ENCODE data around the gene VN1R5. TPM values are rescaled to one million over a fixed set of nuclear protein-coding genes. Genes with fewer than 3 reads are reported as not detected.

The VN1R5 gene
- total RNA-seq, 6 experiments from 2014 or later: not detected

GRCh38 chr1:247298701-247299100, 42.8 kb downstream of the VN1R5 start:
- TF ChIP-seq, protein P1, sequence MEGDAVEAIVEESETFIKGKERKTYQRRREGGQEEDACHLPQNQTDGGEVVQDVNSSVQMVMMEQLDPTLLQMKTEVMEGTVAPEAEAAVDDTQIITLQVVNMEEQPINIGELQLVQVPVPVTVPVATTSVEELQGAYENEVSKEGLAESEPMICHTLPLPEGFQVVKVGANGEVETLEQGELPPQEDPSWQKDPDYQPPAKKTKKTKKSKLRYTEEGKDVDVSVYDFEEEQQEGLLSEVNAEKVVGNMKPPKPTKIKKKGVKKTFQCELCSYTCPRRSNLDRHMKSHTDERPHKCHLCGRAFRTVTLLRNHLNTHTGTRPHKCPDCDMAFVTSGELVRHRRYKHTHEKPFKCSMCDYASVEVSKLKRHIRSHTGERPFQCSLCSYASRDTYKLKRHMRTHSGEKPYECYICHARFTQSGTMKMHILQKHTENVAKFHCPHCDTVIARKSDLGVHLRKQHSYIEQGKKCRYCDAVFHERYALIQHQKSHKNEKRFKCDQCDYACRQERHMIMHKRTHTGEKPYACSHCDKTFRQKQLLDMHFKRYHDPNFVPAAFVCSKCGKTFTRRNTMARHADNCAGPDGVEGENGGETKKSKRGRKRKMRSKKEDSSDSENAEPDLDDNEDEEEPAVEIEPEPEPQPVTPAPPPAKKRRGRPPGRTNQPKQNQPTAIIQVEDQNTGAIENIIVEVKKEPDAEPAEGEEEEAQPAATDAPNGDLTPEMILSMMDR (IDR thresholded peaks at IDR 0.05): no peak
- TF ChIP-seq POLR2A (IDR thresholded peaks at IDR 0.05): no peak
- no peaks in the 10 kb centered on the region for H3K9me3 ChIP-seq
- no peaks in the 10 kb centered on the region for H3K36me3 ChIP-seq
- 80% methylated on average over 3 of the region's 4 CpGs for WGBS (ENCODE audit: insufficient coverage, low coverage, low lambda C conversion rate, missing lambda C conversion rate)
- intact Hi-C loops (cut with DNase I): no loop called here
- no peak overlapping the region for H3K4me3 ChIP-seq
- no peak overlapping the region for H3K27ac ChIP-seq
- DNase-seq: no peak
- no peaks in the 10 kb centered on the region for H3K27me3 ChIP-seq
- no peak for ATAC-seq
- no peaks in the 10 kb centered on the region for H3K4me1 ChIP-seq

DNA sequence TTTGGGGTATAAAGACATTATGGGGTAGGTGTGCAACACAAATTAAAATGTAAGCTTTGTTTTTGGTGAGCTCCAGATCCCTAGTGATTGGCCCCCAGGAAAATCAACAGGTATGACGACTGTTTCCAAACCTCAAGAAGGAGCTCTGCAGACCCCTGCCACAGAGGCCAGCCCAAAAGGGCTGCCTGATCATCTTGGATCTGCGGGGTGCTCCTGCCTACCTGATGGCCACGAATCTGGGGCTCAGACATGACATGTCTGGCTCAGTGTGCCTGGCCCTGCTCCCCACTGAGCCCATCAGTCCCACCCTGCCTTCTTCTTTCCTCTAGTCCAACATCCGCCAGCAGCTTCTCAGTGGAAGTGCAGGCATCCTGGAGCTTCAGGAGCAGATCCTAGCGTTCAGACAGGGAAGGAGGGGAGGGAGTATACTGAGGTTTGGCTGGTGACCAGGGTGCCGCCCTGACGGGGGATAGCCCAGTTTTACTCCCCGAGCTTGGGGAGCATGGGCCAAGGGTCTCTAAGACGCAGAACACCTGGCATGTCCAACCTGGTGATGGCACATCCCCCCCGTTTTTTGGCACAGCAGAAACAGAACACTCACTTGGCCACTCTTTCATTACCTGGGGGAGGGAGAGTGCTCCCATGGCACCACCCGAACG, 44.0 kb downstream of the VN1R5 start:
- no peak for TF ChIP-seq POLR2A (IDR thresholded peaks at IDR 0.05)
- TF ChIP-seq, protein P1 (IDR thresholded peaks at IDR 0.05): no peak
- no peak overlapping the region for H3K27ac ChIP-seq
- no peaks in the 10 kb centered on the region for H3K27me3 ChIP-seq
- ATAC-seq (no peak), DNase-seq (no peak)
- no peaks in the 10 kb centered on the region for H3K4me1 ChIP-seq
- intact Hi-C loops (cut with DNase I): no loop called here
- no peak overlapping the region for H3K4me3 ChIP-seq
- 93% methylated on average over 3 of the region's 12 CpGs for WGBS (ENCODE audit: insufficient coverage, low coverage, low lambda C conversion rate, missing lambda C conversion rate)
- no peaks in the 10 kb centered on the region for H3K36me3 ChIP-seq
- H3K9me3 ChIP-seq: no peaks in the 10 kb centered on the region

DNA sequence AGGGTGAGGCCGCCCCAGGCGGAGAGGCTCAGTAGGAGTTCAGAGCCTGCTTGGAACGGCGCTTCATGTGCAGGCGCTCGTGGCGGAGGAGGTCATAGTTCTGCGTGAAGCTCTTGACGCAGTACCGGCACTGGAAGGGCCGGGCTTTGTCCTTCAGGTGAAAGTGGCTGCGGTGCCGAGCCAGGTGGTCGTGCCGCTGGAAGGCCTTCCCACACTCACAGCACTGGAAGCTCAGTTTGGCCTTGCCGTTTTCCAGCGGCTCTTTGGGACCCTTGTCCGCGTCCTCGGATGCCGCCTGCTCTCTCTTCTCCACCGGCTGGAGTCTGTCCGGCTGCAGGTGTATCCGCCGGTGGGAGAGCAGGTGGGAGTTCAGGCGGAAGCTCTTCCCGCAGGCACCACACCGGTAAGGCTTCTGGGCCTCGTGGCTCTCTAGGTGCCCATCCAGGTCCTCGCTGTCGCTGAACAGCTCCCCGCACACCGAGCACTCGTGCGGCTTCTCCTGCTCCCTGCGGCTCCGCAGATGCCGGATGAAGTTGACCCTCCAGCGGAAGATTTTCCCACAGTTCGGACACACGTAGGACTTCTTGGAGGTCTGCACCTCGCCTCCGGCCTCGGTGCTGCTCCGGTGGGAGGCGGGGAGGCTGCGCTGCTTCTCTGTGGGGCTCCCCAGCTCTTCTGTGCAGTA, 44.8 kb downstream of the VN1R5 start:
- peak in 1 of 3 donors; percentile 35 for DNase-seq
- Histone ChIP-seq H3K27ac (no peak overlapping the region), H3K27me3 (no peaks in the 10 kb centered on the region), H3K9me3 (no peaks in the 10 kb centered on the region), H3K36me3 (no peaks in the 10 kb centered on the region), H3K4me1 (no peaks in the 10 kb centered on the region), H3K4me3 (no peak overlapping the region)
- 100% methylated on average over 2 of the region's 47 CpGs for WGBS (ENCODE audit: insufficient coverage, low coverage, low lambda C conversion rate, missing lambda C conversion rate)
- ATAC-seq: no peak
- TF ChIP-seq, protein P1 (IDR thresholded peaks at IDR 0.05): no peak
- TF ChIP-seq POLR2A (IDR thresholded peaks at IDR 0.05): no peak
- intact Hi-C loops (cut with DNase I): no loop called here

GRCh38 chr1:247301176-247301540, 45.3 kb downstream of the VN1R5 start:
- WGBS (ENCODE audit: insufficient coverage, low coverage, low lambda C conversion rate, missing lambda C conversion rate): 100% methylated on average over 1 of the region's 17 CpGs
- no peaks in the 10 kb centered on the region for H3K36me3 ChIP-seq
- DNase-seq (peak in 1 of 3 donors; percentile 27), ATAC-seq (no peak)
- no peaks in the 10 kb centered on the region for H3K4me1 ChIP-seq
- intact Hi-C loops (cut with DNase I): no loop called here
- H3K9me3 ChIP-seq: no peaks in the 10 kb centered on the region
- H3K4me3 ChIP-seq: no peak overlapping the region
- TF ChIP-seq, protein P1 (IDR thresholded peaks at IDR 0.05): no peak
- no peak for TF ChIP-seq POLR2A (IDR thresholded peaks at IDR 0.05)
- H3K27me3 ChIP-seq: no peaks in the 10 kb centered on the region
- H3K27ac ChIP-seq: no peak overlapping the region
